ENCODE measurements around the gene HINT1. TPM values are rescaled to one million over a fixed set of nuclear protein-coding genes. Genes with fewer than 3 reads are reported as not detected.
"Not testable (repeated sequence)": the region's sequence is repeated elsewhere in the genome, so short reads cannot be mapped to it uniquely, and the experiment has no call there.

Gene HINT1
- total and polyA plus RNA-seq, 2 of the 4 experiments (the other 2 are of a cell fraction), result 179 to 352 TPM

DNA sequence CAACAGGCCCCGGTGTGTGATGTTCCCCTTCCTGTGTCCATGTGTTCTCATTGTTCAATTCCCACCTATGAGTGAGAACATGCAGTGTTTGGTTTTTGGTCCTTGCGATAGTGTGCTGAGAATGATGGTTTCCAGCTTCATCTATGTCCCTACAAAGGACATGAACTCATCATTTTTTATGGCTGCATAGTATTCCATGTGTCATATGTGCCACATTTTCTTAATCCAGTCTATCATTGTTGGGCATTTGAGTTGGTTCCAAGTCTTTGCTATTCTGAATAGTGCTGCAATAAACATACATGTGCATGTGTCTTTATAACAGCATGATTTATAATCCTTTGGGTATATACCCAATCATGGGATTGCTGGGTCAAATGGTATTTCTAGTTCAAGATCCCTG lies 32.0 kb downstream of the HINT1 start:
- H3K18ac ChIP-seq (ENCODE audit: low read depth, low read length); H4K20me1 ChIP-seq (ENCODE audit: insufficient read depth, low read length); POLR2A ChIA-PET (ENCODE audit: unreplicated experiment); H3K4me1 ChIP-seq (ENCODE audit: control insufficient read depth, insufficient read depth, low read length); H2BK20ac ChIP-seq (ENCODE audit: low read depth, low read length); H3K4me3 ChIP-seq (ENCODE audit: insufficient read depth, low read depth, low read length); H3K27ac ChIP-seq (ENCODE audit: insufficient read depth, low read length); H3K23ac ChIP-seq (ENCODE audit: low read depth, low read length); H3K4ac ChIP-seq (ENCODE audit: low read depth, low read length); H4K91ac ChIP-seq (ENCODE audit: insufficient read depth, low read depth, low read length); H2AFZ ChIP-seq (replicated peaks; ENCODE audit: low read length, poor library complexity); H4K5ac ChIP-seq (ENCODE audit: low read depth, low read length); H3K79me1 ChIP-seq (ENCODE audit: low read depth in 1 of 2, low read length in 2 of 2); H2BK120ac ChIP-seq (ENCODE audit: low read depth, low read length); ATAC-seq (ENCODE audit: low read depth); H3K4me2 ChIP-seq (ENCODE audit: low read depth, low read length); H2AK9ac ChIP-seq (replicated peaks; ENCODE audit: low read depth, low read length, poor library complexity); DNase-seq; in situ Hi-C loops (cut with MboI; ENCODE audit: low sequenced_read_pairs); H3K27me3 ChIP-seq (ENCODE audit: control insufficient read depth, insufficient read depth, low read length); H3K56ac ChIP-seq (ENCODE audit: extremely low read depth, insufficient read depth, low read length); CTCF ChIA-PET; BruUV-seq (replicated peaks); H3K9ac ChIP-seq (ENCODE audit: low read depth, low read length); dilution Hi-C loops (cut with HindIII; ENCODE audit: low sequenced_read_pairs, unreplicated experiment); H3K9me1 ChIP-seq (ENCODE audit: insufficient read depth, low read length); H2BK15ac ChIP-seq (ENCODE audit: low read depth, low read length); H4K8ac ChIP-seq (ENCODE audit: low read depth in 2 of 2, low read length in 2 of 2); H3K36me3 ChIP-seq (ENCODE audit: control insufficient read depth, insufficient read depth, low read length); H3K9me3 ChIP-seq (ENCODE audit: control insufficient read depth, insufficient read depth, low read length); H3K14ac ChIP-seq (replicated peaks; ENCODE audit: low read depth, low read length); H2AK5ac ChIP-seq (ENCODE audit: low read depth, low read length); intact Hi-C loops (cut with micrococcal nuclease); H2BK5ac ChIP-seq (ENCODE audit: low read depth, low read length, poor library complexity, severe bottlenecking): not testable (repeated sequence)
- no CpG with 5 or more reads among the region's 2 CpGs for WGBS, 2 experiments (ENCODE audit: extremely low coverage in 2 of 2, insufficient read length in 1 of 2)
